ENCODE data around the gene DUSP22. TPM values are rescaled to one million over a fixed set of nuclear protein-coding genes. Genes with fewer than 3 reads are reported as not detected.

Gene DUSP22
- total RNA-seq, 1 experiment from 2014 or later, result 25.0 TPM

DNA sequence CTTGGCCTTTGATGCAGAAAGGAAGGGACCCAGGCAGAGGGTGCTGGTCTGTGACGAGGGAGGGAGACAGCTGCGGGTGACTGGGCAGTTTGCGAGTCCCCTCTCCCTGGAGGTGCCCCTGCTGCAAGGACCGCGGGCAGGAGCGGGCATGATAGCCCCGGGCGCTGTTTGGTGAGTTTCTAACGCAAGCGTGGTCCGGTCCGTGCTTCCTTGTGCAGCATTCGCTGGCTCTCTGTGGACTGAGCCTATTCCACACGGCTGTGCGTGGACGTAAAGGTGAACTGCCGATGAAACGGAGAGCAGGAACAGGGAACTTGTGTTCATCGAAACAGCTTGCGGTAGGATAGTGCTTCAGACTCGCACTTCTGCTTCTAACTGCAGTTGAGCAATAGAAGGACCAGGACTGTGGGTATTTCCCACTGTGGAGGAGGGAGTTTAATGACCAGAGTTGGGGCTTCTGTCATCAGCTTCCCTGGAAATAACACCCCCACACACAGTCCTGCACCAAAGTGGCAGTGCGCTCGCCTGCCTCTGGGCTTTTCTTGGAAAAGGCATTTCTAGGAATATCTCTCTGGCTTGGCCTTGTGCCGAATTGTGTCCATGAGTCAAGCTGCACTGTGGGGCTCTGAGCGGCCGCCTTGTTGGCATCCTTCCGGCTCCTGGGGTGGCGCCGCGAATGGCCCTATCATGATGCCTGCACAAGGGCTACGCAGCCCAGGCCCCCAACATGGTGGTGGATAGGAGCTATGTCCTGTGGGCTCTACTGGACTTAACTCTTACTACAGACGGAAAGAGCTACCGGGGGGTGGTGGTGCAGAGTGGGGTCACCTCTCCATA lies 48.9 kb downstream of the DUSP22 start:
- peaks cover 90% of the 10 kb centered on the region for H3K9me3 ChIP-seq (ENCODE audit: control insufficient read depth, low read depth, low read length)
- no peaks in the 10 kb centered on the region for H3K79me2 ChIP-seq (ENCODE audit: insufficient read depth, low read length)
- no peak overlapping the region for H2AFZ ChIP-seq (ENCODE audit: low read length)
- no peak overlapping the region for H2BK20ac ChIP-seq (ENCODE audit: low read depth, low read length, poor library complexity, severe bottlenecking)
- H3K4me2 ChIP-seq (ENCODE audit: insufficient read depth, insufficient read length, low read length), result no peak overlapping the region
- no peaks in the 10 kb centered on the region for H3K27me3 ChIP-seq (ENCODE audit: insufficient read depth, low read length)
- peaks cover 87 to 89% of the 10 kb centered on the region in 2 experiments for H3K9me3 Mint-ChIP-seq
- no peak overlapping the region for H2BK5ac ChIP-seq (ENCODE audit: insufficient read length, low read length)
- H3K36me3 Mint-ChIP-seq (ENCODE audit: insufficient read depth in 1 of 3, low read depth in 3 of 3), result peaks cover 13 to 48% (median 15%) of the 10 kb centered on the region in 3 experiments; a peak in 5 of 7 replicates
- H4K91ac ChIP-seq (ENCODE audit: insufficient read length, low read depth, low read length), result no peak overlapping the region
- H2BK12ac ChIP-seq (ENCODE audit: insufficient read length, low read depth, low read length), result no peak overlapping the region
- no peak overlapping the region for H3K9ac ChIP-seq (ENCODE audit: extremely low read depth, insufficient read length, low read length)
- H3K4me1 ChIP-seq (ENCODE audit: insufficient read depth, low read length), result no peaks in the 10 kb centered on the region
- no CpG with 5 or more reads among the region's 33 CpGs for WGBS (ENCODE audit: extremely low coverage, insufficient read length, low lambda C conversion rate)
- H4K20me1 ChIP-seq (ENCODE audit: control insufficient read depth, insufficient read depth, insufficient read length), result no peaks in the 10 kb centered on the region
- DNase-seq, result no peak
- H3K23ac ChIP-seq (ENCODE audit: insufficient read length, low read depth, low read length), result no peak overlapping the region
- peaks cover 2% of the 10 kb centered on the region for H3K27me3 Mint-ChIP-seq (ENCODE audit: low read depth)
- H3K27ac ChIP-seq (ENCODE audit: insufficient read length, low read depth, low read length), result no peak overlapping the region
- H2BK15ac ChIP-seq (ENCODE audit: low read depth, low read length), result no peak overlapping the region
- H2AK5ac ChIP-seq (ENCODE audit: insufficient read length, low read length), result no peak overlapping the region
- H2BK120ac ChIP-seq (ENCODE audit: low read depth, low read length, poor library complexity, severe bottlenecking), result no peak overlapping the region
- no peaks in the 10 kb centered on the region for H3K23me2 ChIP-seq (ENCODE audit: insufficient read length, low read depth, low read length, poor library complexity, severe bottlenecking)
- TF ChIP-seq CTCF (conservative IDR thresholded peaks at IDR 0.05), result no peak
- no peak overlapping the region; the same call in 1 of the 2 replicates for H3K14ac ChIP-seq (ENCODE audit: insufficient read depth, low read length)
- no peak overlapping the region for H3K18ac ChIP-seq (ENCODE audit: insufficient read length, low read depth, low read length)
- H3K4ac ChIP-seq (ENCODE audit: low read depth, low read length), result no peak overlapping the region
- H3K56ac ChIP-seq (ENCODE audit: insufficient read length, low read depth, low read length), result no peak overlapping the region
- no peak overlapping the region for H3K4me3 Mint-ChIP-seq
- peak overlapping the region in 1 of 3 experiments; percentile 50; a peak in 1 of 7 replicates for H3K27ac Mint-ChIP-seq
- no peak overlapping the region for H4K8ac ChIP-seq (replicated peaks; ENCODE audit: insufficient read length, low read depth, low read length)
- H3K79me1 ChIP-seq (ENCODE audit: insufficient read depth, low read depth, low read length, poor library complexity, severe bottlenecking), result no peaks in the 10 kb centered on the region
- no peak overlapping the region for H4K5ac ChIP-seq (ENCODE audit: insufficient read length, low read depth, low read length)
- H3K4me1 Mint-ChIP-seq, result no peaks in the 10 kb centered on the region
- H3T11ph ChIP-seq (ENCODE audit: low read length), result no peak overlapping the region

All from H9 (cell line).